Gastrocnemius medialis (tissue), 4 donors: ENCODE data around the gene TMCC3. TPM values are rescaled to one million over a fixed set of nuclear protein-coding genes. Genes with fewer than 3 reads are reported as not detected.
A peak's percentile ranks its signal among the peaks of the same experiment; 100 is the strongest.

Experiments used
- ATAC-seq, 2 donors: fragments of 150-250 bp; one replicate each; pipeline ENCODE4 v1.9.1; 2016
- DNase-seq, 2 donors: peaks; one replicate each; pipeline ENCODE4 v3.0.0-alpha.2; 2019
- H3K27ac ChIP-seq, 4 donors: fragments of 200-600 bp; sonication (generic); 1 replicate in 1 of 4; 2 replicates in 3 of 4; pipeline ENCODE4 v1.5.1; 2016 to 2018; ENCODE audit warnings: mild to moderate bottlenecking in 2 of 4, moderate library complexity in 1 of 4
- H3K27me3 ChIP-seq, 3 donors: fragments of 200-600 bp; sonication (generic) in 2 of 3; 1 replicate in 1 of 3; 2 replicates in 2 of 3; pipeline versions ENCODE4 v1.5.1 to v1.6.0; 2016 to 2019; ENCODE audit warnings: mild to moderate bottlenecking in 1 of 3, moderate library complexity in 1 of 3
- H3K36me3 ChIP-seq, 2 donors: fragments of 200-600 bp; sonication (generic) in 1 of 2; one replicate each; pipeline ENCODE4 v1.5.1; 2017 to 2018
- H3K4me1 ChIP-seq, 2 donors: fragments of 200-600 bp; sonication (generic) in 1 of 2; one replicate each; pipeline ENCODE4 v1.5.1; 2016 to 2017; ENCODE audit warnings: mild to moderate bottlenecking in 2 of 2
- H3K4me3 ChIP-seq, 4 donors: fragments of 200-600 bp; sonication (generic) in 3 of 4; 1 replicate in 1 of 4; 2 replicates in 3 of 4; pipeline ENCODE4 v1.5.1; 2016 to 2019; ENCODE audit warnings: mild to moderate bottlenecking in 2 of 4
- H3K9me3 ChIP-seq, 3 donors: fragments of 200-600 bp; sonication (generic) in 2 of 3; 1 replicate in 1 of 3; 2 replicates in 2 of 3; pipeline ENCODE4 v1.5.1; 2016 to 2019
- POLR2A ChIP-seq, 2 donors: fragments of 450-650 bp; IDR thresholded peaks; one replicate each; pipeline ENCODE4 v1.6.1; 2017; ENCODE audit warnings: antibody characterized with exemption in 2 of 2, mild to moderate bottlenecking in 2 of 2, moderate library complexity in 2 of 2
- in situ Hi-C, 4 donors: fragments of 200-750 bp; cut with MboI; loops; one replicate each; pipeline versions ENCODE4 v1.15.0 to v1.8.0; 2017; ENCODE audit warnings: low sequenced_read_pairs in 4 of 4
- intact Hi-C: fragments of 100-400 bp; cut with DNase I; formaldehyde crosslinking; loops from one replicate; pipeline ENCODE4 v1.15.1; 2023; ENCODE audit warnings: low total_unique reads
- total RNA-seq, 4 donors: library from RNA; depleted of rRNA; stranded (reverse); fragments of >200 nt; gene quantifications; one replicate each; pipeline versions ENCODE4 v1.1.0 to v1.2.3, GENCODE V29; 2016
- TF ChIP-seq, protein P1 (sequence below), 5 experiments: fragments of 450-650 bp in 3 of 5; fragments of 200-600 bp in 2 of 5; sonication (generic) in 2 of 5; IDR thresholded peaks in 4 of 5; conservative IDR thresholded peaks in 1 of 5; 1 replicate in 4 of 5; 2 replicates in 1 of 5; pipeline ENCODE4 v1.5.1; 2016 to 2019; ENCODE audit warnings: antibody characterized with exemption in 5 of 5, mild to moderate bottlenecking in 3 of 5, moderate library complexity in 3 of 5

Gene TMCC3
- total RNA-seq, 4 donors from 2014 or later, result 17.2 to 51.6 (median 39.5) TPM

DNA sequence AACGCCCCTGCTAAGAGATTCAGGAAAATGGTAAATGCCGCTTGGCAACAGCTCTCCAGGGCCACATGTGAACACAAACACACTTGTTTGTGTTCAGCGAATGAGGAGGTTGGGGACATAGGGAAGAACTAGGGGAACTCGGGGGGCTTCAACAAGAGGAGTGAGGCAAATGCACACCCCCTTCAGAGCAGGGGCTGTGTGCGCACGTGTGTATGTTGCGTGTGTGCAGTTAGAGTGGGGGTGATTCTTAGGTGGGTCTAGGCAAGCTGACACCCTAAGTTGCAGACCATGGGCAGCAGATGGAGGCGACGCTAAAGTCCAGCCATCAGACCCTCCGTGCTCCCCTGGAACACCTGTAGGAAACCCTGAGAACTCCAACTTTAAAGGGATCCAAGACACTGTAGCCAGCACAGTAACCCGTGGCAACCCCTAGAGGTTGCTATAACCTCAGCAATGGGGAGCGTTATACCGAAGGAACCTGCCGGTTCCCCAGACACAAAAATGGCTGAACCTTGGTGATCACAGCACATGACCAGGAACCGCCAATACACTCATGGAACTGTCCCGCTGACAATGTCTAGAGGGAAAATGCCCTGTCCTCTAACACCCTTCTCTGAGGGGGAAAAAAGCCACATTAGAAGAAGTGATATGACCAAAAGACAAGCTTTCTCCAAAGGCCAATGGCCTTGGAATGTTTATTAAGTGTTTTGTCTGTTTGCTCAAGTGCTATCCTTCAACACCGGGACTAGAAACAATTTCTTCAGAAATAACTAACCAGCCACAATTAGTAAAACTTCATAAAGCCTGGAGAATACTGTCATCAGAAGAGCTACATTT lies 104.2 kb downstream of the TMCC3 start:
- no peak for TF ChIP-seq POLR2A (IDR thresholded peaks at IDR 0.05)
- TF ChIP-seq, protein P1, sequence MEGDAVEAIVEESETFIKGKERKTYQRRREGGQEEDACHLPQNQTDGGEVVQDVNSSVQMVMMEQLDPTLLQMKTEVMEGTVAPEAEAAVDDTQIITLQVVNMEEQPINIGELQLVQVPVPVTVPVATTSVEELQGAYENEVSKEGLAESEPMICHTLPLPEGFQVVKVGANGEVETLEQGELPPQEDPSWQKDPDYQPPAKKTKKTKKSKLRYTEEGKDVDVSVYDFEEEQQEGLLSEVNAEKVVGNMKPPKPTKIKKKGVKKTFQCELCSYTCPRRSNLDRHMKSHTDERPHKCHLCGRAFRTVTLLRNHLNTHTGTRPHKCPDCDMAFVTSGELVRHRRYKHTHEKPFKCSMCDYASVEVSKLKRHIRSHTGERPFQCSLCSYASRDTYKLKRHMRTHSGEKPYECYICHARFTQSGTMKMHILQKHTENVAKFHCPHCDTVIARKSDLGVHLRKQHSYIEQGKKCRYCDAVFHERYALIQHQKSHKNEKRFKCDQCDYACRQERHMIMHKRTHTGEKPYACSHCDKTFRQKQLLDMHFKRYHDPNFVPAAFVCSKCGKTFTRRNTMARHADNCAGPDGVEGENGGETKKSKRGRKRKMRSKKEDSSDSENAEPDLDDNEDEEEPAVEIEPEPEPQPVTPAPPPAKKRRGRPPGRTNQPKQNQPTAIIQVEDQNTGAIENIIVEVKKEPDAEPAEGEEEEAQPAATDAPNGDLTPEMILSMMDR (IDR thresholded peaks at IDR 0.05 in 4 of 5, conservative IDR thresholded peaks at IDR 0.05 in 1 of 5), result peak; percentile 65 to 81 (median 76)
- in situ Hi-C loops, result loop anchor here in 2 of 4 donors (5.0 to 10.0 kb wide), 2 partner anchors 209 to 216 kb away; no protein-coding TSS in a partner anchor
- DNase-seq, result peak; percentile 23 to 35
- ATAC-seq, result peak; percentile 86 to 96
- H3K9me3 ChIP-seq, result no peaks in the 10 kb centered on the region
- no peak overlapping the region for H3K27ac ChIP-seq
- no peak overlapping the region for H3K4me3 ChIP-seq
- no peaks in the 10 kb centered on the region for H3K4me1 ChIP-seq
- no peaks in the 10 kb centered on the region for H3K27me3 ChIP-seq
- intact Hi-C loops, result loop anchor here (1.0 to 10.0 kb wide), 3 partner anchors 101 to 459 kb away; partner anchors contain the start of gene NDUFA12
- no peaks in the 10 kb centered on the region for H3K36me3 ChIP-seq

DNA sequence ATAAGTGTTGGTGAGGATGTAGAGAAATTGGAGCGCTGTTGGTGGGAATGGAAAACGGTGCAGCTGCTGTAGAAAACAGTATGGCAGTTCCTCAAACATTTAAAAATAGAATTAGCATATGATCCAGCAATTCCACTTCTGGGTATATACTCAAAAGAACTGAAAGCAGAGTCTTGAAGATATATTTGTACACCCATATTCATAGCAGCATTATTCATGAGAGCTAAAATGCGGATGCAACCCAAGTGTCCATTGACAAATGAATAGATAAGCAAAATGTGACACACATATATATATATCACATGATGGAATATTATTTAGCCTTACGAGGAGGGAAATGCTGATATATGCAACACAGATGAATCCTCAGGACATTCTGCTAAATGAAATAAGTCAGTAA lies 106.0 kb downstream of the TMCC3 start:
- Histone ChIP-seq H3K27me3 (no peaks in the 10 kb centered on the region), H3K9me3 (no peaks in the 10 kb centered on the region), H3K36me3 (no peaks in the 10 kb centered on the region), H3K4me3 (no peak overlapping the region), H3K27ac (no peak overlapping the region), H3K4me1 (no peaks in the 10 kb centered on the region)
- in situ Hi-C loops, result loop anchor here in 2 of 4 donors (5.0 to 10.0 kb wide), 2 partner anchors 210 to 218 kb away; no protein-coding TSS in a partner anchor
- intact Hi-C loops, result loop anchor here (10.0 kb wide), 1 partner anchor 460 kb away; the partner anchor contains the start of gene NDUFA12
- no peak for ATAC-seq
- no peak for DNase-seq
- TF ChIP-seq, protein P1 (IDR thresholded peaks at IDR 0.05 in 4 of 5, conservative IDR thresholded peaks at IDR 0.05 in 1 of 5), result no peak
- TF ChIP-seq POLR2A (IDR thresholded peaks at IDR 0.05), result no peak

DNA sequence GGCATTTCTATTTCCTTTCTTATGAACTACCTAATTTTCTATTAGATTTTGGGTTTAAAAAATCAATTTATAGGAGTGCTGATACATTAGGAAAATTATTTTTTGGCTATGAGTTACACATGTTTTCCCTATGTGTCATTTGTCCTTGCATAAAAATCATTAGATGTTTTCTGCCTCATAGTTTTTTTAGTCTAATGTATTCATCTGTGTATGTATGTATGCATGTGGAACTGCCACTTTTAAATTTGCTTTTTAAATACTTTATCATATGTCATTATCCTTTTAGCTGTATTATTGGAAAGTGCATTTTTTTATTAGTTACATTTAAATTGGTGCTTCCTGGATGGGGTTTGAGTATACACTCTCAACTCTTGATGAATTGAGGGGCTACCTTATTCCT lies 112.0 kb downstream of the TMCC3 start:
- Histone ChIP-seq H3K36me3 (no peaks in the 10 kb centered on the region), H3K27me3 (no peaks in the 10 kb centered on the region), H3K4me3 (no peak overlapping the region), H3K9me3 (no peaks in the 10 kb centered on the region), H3K4me1 (no peaks in the 10 kb centered on the region), H3K27ac (no peak overlapping the region)
- intact Hi-C loops, result loop anchor here (10.0 kb wide), 1 partner anchor 204 kb away; no protein-coding TSS in a partner anchor
- in situ Hi-C loops, result no loop called here
- ATAC-seq, result no peak
- TF ChIP-seq POLR2A (IDR thresholded peaks at IDR 0.05), result no peak
- TF ChIP-seq, protein P1 (IDR thresholded peaks at IDR 0.05 in 4 of 5, conservative IDR thresholded peaks at IDR 0.05 in 1 of 5), result no peak
- DNase-seq, result no peak

GRCh38 chr12:94536040-94536965 lies 114.1 kb downstream of the TMCC3 start:
- TF ChIP-seq, protein P1 (IDR thresholded peaks at IDR 0.05 in 4 of 5, conservative IDR thresholded peaks at IDR 0.05 in 1 of 5), result no peak
- TF ChIP-seq POLR2A (IDR thresholded peaks at IDR 0.05), result no peak
- no peak for ATAC-seq
- H3K27me3 ChIP-seq, result no peaks in the 10 kb centered on the region
- no peak for DNase-seq
- no peak overlapping the region for H3K4me3 ChIP-seq
- H3K27ac ChIP-seq, result no peak overlapping the region
- no peaks in the 10 kb centered on the region for H3K36me3 ChIP-seq
- in situ Hi-C loops (no loop called here), intact Hi-C loops (loop anchor here (10.0 kb wide), 1 partner anchor 202 kb away; no protein-coding TSS in a partner anchor)
- H3K4me1 ChIP-seq, result no peaks in the 10 kb centered on the region
- no peaks in the 10 kb centered on the region for H3K9me3 ChIP-seq
